Measurements from ENCODE around the gene FAM107A.

Gene FAM107A

GRCh38 chr3:58567251-58567515 is 10.0 kb downstream of the FAM107A start:
- Histone ChIP-seq H4K20me1 (ENCODE audit: insufficient read depth, low read length) (no peaks in the 10 kb centered on the region), H3K4me3 (ENCODE audit: low read depth, low read length, poor library complexity, severe bottlenecking) (no peak overlapping the region), H3K4me1 (ENCODE audit: insufficient read depth, low read length, severe bottlenecking) (no peaks in the 10 kb centered on the region), H3K27me3 (ENCODE audit: insufficient read depth, low read length) (peaks cover 4% of the 10 kb centered on the region; the same call in 1 of the 2 replicates), H3K9me2 (ENCODE audit: low read depth, low read length) (no peaks in the 10 kb centered on the region), H3K36me3 (ENCODE audit: insufficient read depth, low read length) (no peaks in the 10 kb centered on the region), H2AFZ (ENCODE audit: low read length) (no peak overlapping the region), H3K27ac (ENCODE audit: low read depth, low read length, poor library complexity, severe bottlenecking) (no peak overlapping the region), H3K4me2 (ENCODE audit: low read length) (no peak overlapping the region), H3K79me2 (ENCODE audit: insufficient read depth, low read length) (no peaks in the 10 kb centered on the region), H3F3A (ENCODE audit: insufficient read depth, low read length) (no peaks in the 10 kb centered on the region), H3K9me3 (ENCODE audit: low read length) (no peaks in the 10 kb centered on the region), H3K9ac (ENCODE audit: low read length) (no peak overlapping the region)
- TF ChIP-seq EZH2 (IDR thresholded peaks at IDR 0.05; ENCODE audit: borderline replicate concordance, low read length) (no peak), CTCF (IDR thresholded peaks at IDR 0.05; ENCODE audit: low read length) (no peak)

- Histone ChIP-seq H3K79me2 (ENCODE audit: insufficient read depth, low read length) (no peaks in the 10 kb centered on the region), H3K4me1 (ENCODE audit: insufficient read depth, low read length, severe bottlenecking) (no peaks in the 10 kb centered on the region), H4K20me1 (ENCODE audit: insufficient read depth, low read length) (no peaks in the 10 kb centered on the region), H3K4me3 (ENCODE audit: low read depth, low read length, poor library complexity, severe bottlenecking) (no peak overlapping the region), H2AFZ (ENCODE audit: low read length) (no peak overlapping the region), H3K4me2 (ENCODE audit: low read length) (no peak overlapping the region), H3K9me3 (ENCODE audit: low read length) (no peaks in the 10 kb centered on the region), H3K36me3 (ENCODE audit: insufficient read depth, low read length) (no peaks in the 10 kb centered on the region), H3F3A (ENCODE audit: insufficient read depth, low read length) (no peaks in the 10 kb centered on the region), H3K27me3 (ENCODE audit: insufficient read depth, low read length) (peaks cover 4% of the 10 kb centered on the region; the same call in 1 of the 2 replicates), H3K9me2 (ENCODE audit: low read depth, low read length) (no peaks in the 10 kb centered on the region), H3K9ac (ENCODE audit: low read length) (no peak overlapping the region), H3K27ac (ENCODE audit: low read depth, low read length, poor library complexity, severe bottlenecking) (no peak overlapping the region)
- TF ChIP-seq CTCF (IDR thresholded peaks at IDR 0.05; ENCODE audit: low read length) (no peak), EZH2 (IDR thresholded peaks at IDR 0.05; ENCODE audit: borderline replicate concordance, low read length) (no peak)
These were observed 10.6 kb downstream of the FAM107A start for GRCh38 chr3:58566398-58567250.

GRCh38 chr3:58565621-58566397 is 11.4 kb downstream of the FAM107A start:
- H3K4me2 ChIP-seq (ENCODE audit: low read length), result no peak overlapping the region
- no peaks in the 10 kb centered on the region for H3F3A ChIP-seq (ENCODE audit: insufficient read depth, low read length)
- TF ChIP-seq CTCF (IDR thresholded peaks at IDR 0.05; ENCODE audit: low read length) (no peak), EZH2 (IDR thresholded peaks at IDR 0.05; ENCODE audit: borderline replicate concordance, low read length) (no peak)
- no peaks in the 10 kb centered on the region for H3K4me1 ChIP-seq (ENCODE audit: insufficient read depth, low read length, severe bottlenecking)
- H3K9ac ChIP-seq (ENCODE audit: low read length), result no peak overlapping the region
- no peaks in the 10 kb centered on the region for H3K36me3 ChIP-seq (ENCODE audit: insufficient read depth, low read length)
- H2AFZ ChIP-seq (ENCODE audit: low read length), result no peak overlapping the region
- H4K20me1 ChIP-seq (ENCODE audit: insufficient read depth, low read length), result no peaks in the 10 kb centered on the region
- no peaks in the 10 kb centered on the region for H3K9me3 ChIP-seq (ENCODE audit: low read length)
- H3K79me2 ChIP-seq (ENCODE audit: insufficient read depth, low read length), result no peaks in the 10 kb centered on the region
- no peak overlapping the region for H3K4me3 ChIP-seq (ENCODE audit: low read depth, low read length, poor library complexity, severe bottlenecking)
- no peaks in the 10 kb centered on the region for H3K9me2 ChIP-seq (ENCODE audit: low read depth, low read length)
- peaks cover 4% of the 10 kb centered on the region; the same call in 1 of the 2 replicates for H3K27me3 ChIP-seq (ENCODE audit: insufficient read depth, low read length)
- no peak overlapping the region for H3K27ac ChIP-seq (ENCODE audit: low read depth, low read length, poor library complexity, severe bottlenecking)

Measured in OCI-LY1 (cell line).